BLaER1 treated with 17β-estradiol and CSF1 and Interleukin-3, amounts not matched to agents 10 nM and 100 nM (cell line): ENCODE measurements around the gene NEDD8.

ENCODE experiments used
- H3K27ac ChIP-seq, 11 experiments: shearing (Covaris generic); formaldehyde crosslinking; 2 replicates each; pipeline ENCODE4 v1.8.1; 2022
- H3K27me3 ChIP-seq, 11 experiments: shearing (Covaris generic); formaldehyde crosslinking; 2 replicates each; pipeline ENCODE4 v1.8.1; 2022
- H3K36me3 ChIP-seq, 11 experiments: shearing (Covaris generic); formaldehyde crosslinking; 2 replicates each; pipeline ENCODE4 v1.8.1; 2022
- H3K4me1 ChIP-seq, 10 experiments: shearing (Covaris generic); formaldehyde crosslinking; 2 replicates each; pipeline ENCODE4 v1.8.1; 2022
- H3K4me2 ChIP-seq, 11 experiments: shearing (Covaris generic); formaldehyde crosslinking; 2 replicates each; pipeline ENCODE4 v1.8.1; 2022
- H3K4me3 ChIP-seq, 10 experiments: shearing (Covaris generic); formaldehyde crosslinking; 2 replicates each; pipeline ENCODE4 v1.8.1; 2022
- H3K9ac ChIP-seq, 11 experiments: shearing (Covaris generic); formaldehyde crosslinking; 2 replicates each; pipeline ENCODE4 v1.8.1; 2022
- H3K9me3 ChIP-seq, 11 experiments: shearing (Covaris generic); formaldehyde crosslinking; replicated peaks in 1 of 11; 2 replicates each; pipeline ENCODE4 v1.8.1; 2022
- H4K20me1 ChIP-seq, 11 experiments: shearing (Covaris generic); formaldehyde crosslinking; 2 replicates each; pipeline ENCODE4 v1.8.1; 2022
- Cebpa-rat ChIP-seq, 11 experiments: shearing (Covaris generic); IDR thresholded peaks; 2 replicates each; pipeline ENCODE4 v1.8.1; 2022

Gene NEDD8

DNA sequence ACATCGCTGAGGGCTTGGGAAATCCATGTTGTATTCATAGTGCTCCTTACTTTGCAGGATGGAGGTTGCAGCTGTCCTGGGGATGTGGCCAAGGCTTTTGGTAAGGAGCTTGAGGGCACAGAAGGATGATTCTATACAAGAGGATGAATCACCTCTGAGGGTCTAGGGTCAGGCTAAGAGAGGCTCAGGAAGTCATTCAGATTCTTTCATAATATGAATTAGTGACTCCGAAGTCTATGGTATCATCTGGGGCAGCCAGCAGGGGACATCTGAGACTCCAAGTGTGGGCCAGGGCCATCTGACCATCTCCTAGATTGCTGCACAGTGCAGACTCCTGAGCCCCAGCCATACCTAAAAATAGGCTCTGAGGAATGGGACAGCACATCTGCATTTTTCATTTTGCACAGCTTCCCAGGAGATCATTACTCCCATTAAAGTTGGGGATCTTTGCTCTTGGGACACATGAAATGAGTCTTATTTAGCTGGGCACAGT lies 5.3 kb upstream of the NEDD8 start:
- peaks cover 62 to 76% (median 72%) of the 10 kb centered on the region in 11 experiments for H3K36me3 ChIP-seq
- peaks cover 26 to 54% (median 42%) of the 10 kb centered on the region in 11 experiments; a peak in 20 of 22 replicates for H4K20me1 ChIP-seq
- no peaks in the 10 kb centered on the region for H3K9me3 ChIP-seq
- no peak overlapping the region for H3K9ac ChIP-seq
- H3K4me1 ChIP-seq = peaks cover 53 to 80% (median 67%) of the 10 kb centered on the region in 10 experiments
- no peak for TF ChIP-seq Cebpa-rat (IDR thresholded peaks at IDR 0.05)
- no peak overlapping the region for H3K4me3 ChIP-seq
- H3K27ac ChIP-seq = no peak overlapping the region
- H3K4me2 ChIP-seq = peak overlapping the region in 2 of 11 experiments; percentile 93 to 94; a peak in 1 of 22 replicates
- no peaks in the 10 kb centered on the region for H3K27me3 ChIP-seq

DNA sequence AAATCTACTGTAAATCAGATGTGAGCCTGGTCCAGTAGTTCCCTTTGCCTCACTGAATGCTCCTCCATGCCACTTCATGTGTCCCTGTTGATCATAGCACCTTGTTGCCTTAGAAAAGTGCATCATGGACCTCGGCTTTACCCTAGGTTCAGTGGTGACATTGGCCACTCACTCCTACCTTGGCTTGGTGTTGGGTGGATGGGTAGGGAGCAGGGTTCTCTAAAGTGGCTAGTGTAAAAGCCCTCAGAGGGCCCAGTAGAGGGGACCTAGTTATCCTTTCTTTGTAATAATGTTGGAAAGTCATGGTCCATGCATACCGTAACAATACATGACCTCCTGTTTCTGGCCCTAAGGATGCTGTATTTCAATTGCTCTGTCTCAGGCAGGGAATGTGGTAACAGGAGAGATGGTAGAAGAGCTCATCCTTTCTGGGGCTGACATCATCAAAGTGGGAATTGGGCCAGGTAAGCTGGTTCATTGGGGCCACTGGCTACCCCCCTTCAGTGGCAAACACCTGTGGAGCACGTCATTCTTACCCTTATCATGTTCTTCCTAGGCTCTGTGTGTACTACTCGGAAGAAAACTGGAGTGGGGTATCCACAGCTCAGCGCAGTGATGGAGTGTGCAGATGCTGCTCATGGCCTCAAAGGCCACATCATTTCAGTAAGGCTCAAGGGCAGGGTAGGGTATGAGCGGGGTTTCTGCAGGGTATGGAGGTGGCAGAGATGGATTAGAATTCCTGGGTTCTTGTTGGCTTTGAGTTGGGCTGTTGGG lies 4.7 kb upstream of the NEDD8 start:
- no peak for TF ChIP-seq Cebpa-rat (IDR thresholded peaks at IDR 0.05)

GRCh38 chr14:24235804-24236688 lies 3.9 kb upstream of the NEDD8 start:
- H3K27ac ChIP-seq = no peak overlapping the region
- H3K9ac ChIP-seq = no peak overlapping the region
- H3K36me3 ChIP-seq = peaks cover 60 to 72% (median 69%) of the 10 kb centered on the region in 11 experiments
- peaks cover 15 to 44% (median 32%) of the 10 kb centered on the region in 11 experiments; a peak in 19 of 22 replicates for H4K20me1 ChIP-seq
- no peak overlapping the region for H3K4me3 ChIP-seq
- no peak for TF ChIP-seq Cebpa-rat (IDR thresholded peaks at IDR 0.05)
- peak overlapping the region in 3 of 11 experiments; percentile 84 to 98 (median 87); a peak in 5 of 22 replicates for H3K4me2 ChIP-seq
- no peaks in the 10 kb centered on the region for H3K27me3 ChIP-seq
- peaks cover 51 to 78% (median 64%) of the 10 kb centered on the region in 10 experiments for H3K4me1 ChIP-seq
- H3K9me3 ChIP-seq = no peaks in the 10 kb centered on the region

More for the DNA sequence above, 4.7 kb upstream of the NEDD8 start:
- peaks cover 62 to 76% (median 72%) of the 10 kb centered on the region in 11 experiments for H3K36me3 ChIP-seq
- no peak overlapping the region for H3K27ac ChIP-seq
- no peaks in the 10 kb centered on the region for H3K27me3 ChIP-seq
- H3K9me3 ChIP-seq = no peaks in the 10 kb centered on the region
- no peak overlapping the region for H3K4me2 ChIP-seq
- H3K4me3 ChIP-seq = no peak overlapping the region
- no peak overlapping the region for H3K9ac ChIP-seq
- H4K20me1 ChIP-seq = peaks cover 24 to 52% (median 40%) of the 10 kb centered on the region in 11 experiments; a peak in 20 of 22 replicates
- H3K4me1 ChIP-seq = peaks cover 53 to 80% (median 67%) of the 10 kb centered on the region in 10 experiments

GRCh38 chr14:24234095-24235005 lies 2.2 kb upstream of the NEDD8 start:
- TF ChIP-seq Cebpa-rat (IDR thresholded peaks at IDR 0.05) = no peak
- peak overlapping the region; percentile 84 to 100 (median 98) for H3K4me2 ChIP-seq
- H3K27me3 ChIP-seq = no peaks in the 10 kb centered on the region
- H3K9me3 ChIP-seq = no peaks in the 10 kb centered on the region
- H3K36me3 ChIP-seq = peaks cover 52 to 61% (median 55%) of the 10 kb centered on the region in 11 experiments
- peaks cover 0 to 27% (median 16%) of the 10 kb centered on the region in 11 experiments; a peak in 15 of 22 replicates for H4K20me1 ChIP-seq
- peak overlapping the region in 1 of 11 experiments; percentile 84; a peak in 2 of 22 replicates for H3K27ac ChIP-seq
- peak overlapping the region; percentile 72 to 93 (median 86); a peak in 19 of 20 replicates for H3K4me3 ChIP-seq
- peaks cover 39 to 74% (median 56%) of the 10 kb centered on the region in 10 experiments for H3K4me1 ChIP-seq
- H3K9ac ChIP-seq = peak overlapping the region; percentile 78 to 92 (median 89); a peak in 12 of 22 replicates

DNA sequence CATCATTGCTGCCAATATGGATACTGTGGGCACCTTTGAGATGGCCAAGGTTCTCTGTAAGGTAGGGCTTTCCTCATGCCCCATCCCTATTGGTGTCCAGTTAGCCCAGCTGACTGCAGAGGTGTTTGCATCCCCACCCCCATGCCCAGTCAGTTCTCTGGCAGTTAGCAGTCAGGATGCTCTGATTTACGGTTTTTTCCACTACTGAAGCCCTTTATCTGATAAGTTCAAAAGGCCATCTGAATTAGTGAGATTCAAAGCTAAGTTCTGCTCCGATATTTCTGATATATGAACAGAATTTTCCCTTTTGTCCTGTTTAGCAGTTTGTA lies 1.3 kb upstream of the NEDD8 start:
- Histone ChIP-seq H3K4me2 (peak overlapping the region; percentile 84 to 100 (median 98)), H3K27ac (peak overlapping the region; percentile 70 to 90 (median 85); a peak in 20 of 22 replicates), H3K9me3 (no peaks in the 10 kb centered on the region), H3K36me3 (peaks cover 45 to 61% (median 50%) of the 10 kb centered on the region in 11 experiments), H3K4me1 (peaks cover 31 to 72% (median 47%) of the 10 kb centered on the region in 10 experiments), H3K9ac (peak overlapping the region; percentile 78 to 92 (median 89)), H3K27me3 (no peaks in the 10 kb centered on the region), H4K20me1 (peaks cover 0 to 18% (median 9%) of the 10 kb centered on the region in 11 experiments; a peak in 13 of 22 replicates), H3K4me3 (peak overlapping the region; percentile 72 to 93 (median 86))
- no peak for TF ChIP-seq Cebpa-rat (IDR thresholded peaks at IDR 0.05)

GRCh38 chr14:24232645-24233537 lies 724 bp upstream of the NEDD8 start, which contains the start of gene GMPR2:
Gene GMPR2 (plus strand): TSS chr14:24232929. CDS start chr14:24233254, 325 bp downstream.
- peak within 1 kb of the TSS; percentile 92 to 100 (median 98) for H3K4me2 ChIP-seq
- peak within 1 kb of the TSS; percentile 72 to 93 (median 86) for H3K4me3 ChIP-seq
- H4K20me1 ChIP-seq = peaks cover 0 to 15% (median 7%) of the 10 kb centered on the region in 11 experiments; a peak in 11 of 22 replicates
- H3K9ac ChIP-seq = peak within 1 kb of the TSS; percentile 78 to 92 (median 89)
- no peaks in the 10 kb centered on the region for H3K9me3 ChIP-seq
- H3K27ac ChIP-seq = peak within 1 kb of the TSS; percentile 70 to 90 (median 85)
- H3K36me3 ChIP-seq = peaks cover 45 to 61% (median 50%) of the 10 kb centered on the region in 11 experiments
- no peaks in the 10 kb centered on the region for H3K27me3 ChIP-seq
- H3K4me1 ChIP-seq = peaks cover 27 to 72% (median 42%) of the 10 kb centered on the region in 10 experiments
- TF ChIP-seq Cebpa-rat (IDR thresholded peaks at IDR 0.05) = no peak
